IMR-90 (cell line): ENCODE data around the gene CGB1. TPM values are rescaled to one million over a fixed set of nuclear protein-coding genes. Genes with fewer than 3 reads are reported as not detected.

ENCODE experiments used
- ATAC-seq: fragments of 200-7000 bp; cut with Tn5 transposase; 2 replicates; pipeline ENCODE4 v1.9.1; 2020; ENCODE audit warnings: low read depth, mild to moderate bottlenecking, moderate library complexity
- BruUV-seq: library from RNA; stranded (reverse); fragments of 400-500 nt; replicated peaks from 2 replicates; lab custom pipeline; 2021; lab: Mats Ljungman, UMichigan
- CTCF ChIA-PET: fragments of 300-600 bp; formaldehyde crosslinking; extraction: SDS; loops from one replicate; lab custom pipeline; 2021; ENCODE audit warnings: antibody characterized with exemption; lab: Yijun Ruan, JAX
- POLR2A ChIA-PET: fragments of 300-600 bp; sonication (Branson Sonifier 250); formaldehyde crosslinking; loops from one replicate; lab custom pipeline; 2022; ENCODE audit warnings: antibody characterized with exemption; ENCODE audit not compliant: unreplicated experiment; lab: Charles Lee
- DNase-seq: peaks from one replicate; pipeline ENCODE4 v3.0.0; 2013
- H2AFZ ChIP-seq: replicated peaks from 2 replicates; pipeline ENCODE3; 2013; ENCODE audit warnings: low read length, mild to moderate bottlenecking; ENCODE audit not compliant: poor library complexity
- H2AK5ac ChIP-seq: 2 replicates; pipeline ENCODE4 v1.6.1; 2013; ENCODE audit warnings: low read depth, low read length, inconsistent platforms
- H2AK9ac ChIP-seq: replicated peaks from 2 replicates; pipeline ENCODE3; 2013; ENCODE audit warnings: mild to moderate bottlenecking, low read depth, low read length, moderate library complexity; ENCODE audit not compliant: poor library complexity
- H2BK120ac ChIP-seq: 2 replicates; pipeline ENCODE4 v1.6.1; 2013; ENCODE audit warnings: low read depth, low read length, inconsistent platforms
- H2BK15ac ChIP-seq: 3 replicates; pipeline ENCODE4 v1.6.1; 2013; ENCODE audit warnings: low read depth, low read length, inconsistent platforms
- H2BK20ac ChIP-seq: 2 replicates; pipeline ENCODE4 v1.6.1; 2013; ENCODE audit warnings: low read depth, mild to moderate bottlenecking, inconsistent platforms, low read length, moderate library complexity
- H2BK5ac ChIP-seq: 2 replicates; pipeline ENCODE4 v1.6.1; 2013; ENCODE audit warnings: mild to moderate bottlenecking, low read depth, low read length, inconsistent platforms; ENCODE audit not compliant: poor library complexity, severe bottlenecking
- H3K14ac ChIP-seq: replicated peaks from 2 replicates; pipeline ENCODE4 v1.6.1; 2013; ENCODE audit warnings: low read depth, low read length, inconsistent platforms
- H3K18ac ChIP-seq: 2 replicates; pipeline ENCODE4 v1.6.1; 2013; ENCODE audit warnings: low read depth, low read length, control low read depth
- H3K23ac ChIP-seq: 2 replicates; pipeline ENCODE4 v1.6.1; 2013; ENCODE audit warnings: low read depth, low read length, inconsistent platforms
- H3K27ac ChIP-seq: 2 replicates; pipeline ENCODE4 v1.5.1; 2013; ENCODE audit warnings: mild to moderate bottlenecking, control low read depth, low read length; ENCODE audit not compliant: insufficient read depth
- H3K27me3 ChIP-seq: 2 replicates; pipeline ENCODE4 v1.6.1; 2013; ENCODE audit warnings: low read length; ENCODE audit not compliant: control insufficient read depth, insufficient read depth
- H3K36me3 ChIP-seq: 2 replicates; pipeline ENCODE4 v1.6.1; 2013; ENCODE audit warnings: low read length, mixed read lengths; ENCODE audit not compliant: control insufficient read depth, insufficient read depth
- H3K4ac ChIP-seq: 2 replicates; pipeline ENCODE4 v1.6.1; 2013; ENCODE audit warnings: low read depth, low read length, inconsistent platforms
- H3K4me1 ChIP-seq: 2 replicates; pipeline ENCODE4 v1.6.1; 2013; ENCODE audit warnings: low read length, mixed read lengths; ENCODE audit not compliant: control insufficient read depth, insufficient read depth
- H3K4me2 ChIP-seq: 2 replicates; pipeline ENCODE4 v1.6.1; 2013; ENCODE audit warnings: low read depth, mild to moderate bottlenecking, control low read depth, low read length, moderate library complexity
- H3K4me3 ChIP-seq: 2 replicates; pipeline ENCODE4 v1.5.1; 2013; ENCODE audit warnings: low read depth, mild to moderate bottlenecking, control low read depth, low read length, moderate library complexity; ENCODE audit not compliant: insufficient read depth
- H3K56ac ChIP-seq: 2 replicates; pipeline ENCODE4 v1.6.1; 2013; ENCODE audit warnings: low read length, inconsistent platforms; ENCODE audit not compliant: insufficient read depth; ENCODE audit errors: extremely low read depth
- H3K79me1 ChIP-seq, 2 experiments: 2 replicates each; pipeline ENCODE4 v1.6.1; 2013; ENCODE audit warnings: low read length in 2 of 2, inconsistent platforms in 1 of 2, low read depth in 1 of 2
- H3K9ac ChIP-seq: 2 replicates; pipeline ENCODE4 v1.6.1; 2013; ENCODE audit warnings: low read depth, low read length, control low read depth
- H3K9me1 ChIP-seq: 2 replicates; pipeline ENCODE4 v1.6.1; 2013; ENCODE audit warnings: low read length, inconsistent platforms; ENCODE audit not compliant: insufficient read depth
- H3K9me3 ChIP-seq: 2 replicates; pipeline ENCODE4 v1.6.1; 2013; ENCODE audit warnings: low read length; ENCODE audit not compliant: control insufficient read depth, insufficient read depth
- H4K20me1 ChIP-seq: 2 replicates; pipeline ENCODE4 v1.6.1; 2013; ENCODE audit warnings: low read length, inconsistent platforms; ENCODE audit not compliant: insufficient read depth
- H4K5ac ChIP-seq: 2 replicates; pipeline ENCODE4 v1.6.1; 2013; ENCODE audit warnings: mild to moderate bottlenecking, low read depth, low read length, control low read depth
- H4K8ac ChIP-seq, 2 experiments: 2 replicates each; pipeline ENCODE4 v1.6.1; 2013; ENCODE audit warnings: low read depth in 2 of 2, low read length in 2 of 2, control low read depth in 1 of 2, inconsistent platforms in 1 of 2
- H4K91ac ChIP-seq: 2 replicates; pipeline ENCODE4 v1.6.1; 2013; ENCODE audit warnings: low read depth, low read length, inconsistent platforms; ENCODE audit not compliant: insufficient read depth
- BHLHE40 ChIP-seq: fragments of 150-350 bp; IDR thresholded peaks from 2 replicates; pipeline ENCODE4 v1.6.1; 2016; ENCODE audit warnings: mild to moderate bottlenecking, low read depth, low read length
- CEBPB ChIP-seq: IDR thresholded peaks from 2 replicates; pipeline ENCODE4 v1.6.1; 2012; ENCODE audit warnings: low read depth, low read length, improper control_type of control experiment
- CHD1 ChIP-seq: IDR thresholded peaks from 2 replicates; pipeline ENCODE4 v1.6.1; 2012; ENCODE audit warnings: low read depth, low read length, improper control_type of control experiment
- FOS ChIP-seq: fragments of 150-350 bp; IDR thresholded peaks from 2 replicates; pipeline ENCODE4 v1.6.1; 2016; ENCODE audit warnings: low read depth, low read length
- MAFK ChIP-seq: IDR thresholded peaks from 2 replicates; pipeline ENCODE4 v1.6.1; 2012; ENCODE audit warnings: low read depth, low read length, improper control_type of control experiment
- MAZ ChIP-seq: IDR thresholded peaks from 2 replicates; pipeline ENCODE4 v1.6.1; 2012; ENCODE audit warnings: low read depth, mild to moderate bottlenecking, low read length, improper control_type of control experiment, moderate library complexity, borderline replicate concordance
- MXI1 ChIP-seq: IDR thresholded peaks from 2 replicates; pipeline ENCODE4 v1.6.1; 2012; ENCODE audit warnings: low read depth, mild to moderate bottlenecking, low read length, moderate library complexity, borderline replicate concordance
- NFE2L2 ChIP-seq: fragments of 150-350 bp; IDR thresholded peaks from 2 replicates; pipeline ENCODE4 v1.6.1; 2016; ENCODE audit warnings: low read depth, mild to moderate bottlenecking, low read length
- POLR2A ChIP-seq: IDR thresholded peaks from 2 replicates; pipeline ENCODE4 v1.6.1; 2012; ENCODE audit warnings: mild to moderate bottlenecking, low read depth, low read length
- RAD21 ChIP-seq: IDR thresholded peaks from 2 replicates; pipeline ENCODE4 v1.6.1; 2012; ENCODE audit warnings: low read length, improper control_type of control experiment
- RCOR1 ChIP-seq: IDR thresholded peaks from 2 replicates; pipeline ENCODE4 v1.6.1; 2012; ENCODE audit warnings: mild to moderate bottlenecking, low read length, improper control_type of control experiment; ENCODE audit not compliant: insufficient replicate concordance
- RFX5 ChIP-seq: IDR thresholded peaks from 2 replicates; pipeline ENCODE4 v1.8.0; 2012; ENCODE audit warnings: low read depth, mild to moderate bottlenecking, low read length, moderate library complexity
- SMC3 ChIP-seq: fragments of 150-350 bp; IDR thresholded peaks from 2 replicates; pipeline ENCODE4 v1.6.1; 2016; ENCODE audit warnings: low read depth, mild to moderate bottlenecking, antibody characterized with exemption, low read length, moderate library complexity
- WGBS, 2 experiments: methylation state at CpG; one replicate each; pipeline versions ENCODE4 v1.1.5 to v1.1.7; 2013; ENCODE audit warnings: missing lambda C conversion rate in 2 of 2; ENCODE audit not compliant: insufficient read length in 1 of 2; ENCODE audit errors: extremely low coverage in 2 of 2; 5-methylcytosine and 5-hydroxymethylcytosine counted together
- dilution Hi-C: fragments of 300-500 bp; cut with HindIII; formaldehyde crosslinking; loops from one replicate; pipeline ENCODE4 v1.14.3; 2018; ENCODE audit warnings: low sequenced_read_pairs; ENCODE audit not compliant: unreplicated experiment
- in situ Hi-C: fragments of 300-500 bp; cut with MboI; formaldehyde crosslinking; loops from 3 replicates; pipeline ENCODE4 v1.14.3; 2019; ENCODE audit warnings: low sequenced_read_pairs, inconsistent platforms, mixed read lengths
- intact Hi-C: fragments of 100-400 bp; cut with micrococcal nuclease; formaldehyde crosslinking; loops from 2 replicates; pipeline ENCODE4 v1.10.0; 2022
- polyA plus RNA-seq, 3 experiments: library from polyadenylated mRNA; depleted of rRNA; stranded (reverse); fragments of >200 nt; gene quantifications; 2 replicates each; pipeline ENCODE4 v1.2.3, GENCODE V29; 2012; ENCODE audit warnings: low replicate concordance in 1 of 3
- total RNA-seq: library from RNA; depleted of rRNA; stranded (reverse); fragments of >200 nt; gene quantifications from 2 replicates; pipeline ENCODE4 v1.2.3, GENCODE V29; 2012
- TF ChIP-seq, protein P1 (sequence below): fragments of 150-350 bp; IDR thresholded peaks from 2 replicates; pipeline ENCODE4 v1.6.1; 2017; ENCODE audit warnings: mild to moderate bottlenecking, antibody characterized with exemption, low read length, low read depth
- TF ChIP-seq, protein P2 (sequence below): fragments of 150-350 bp; IDR thresholded peaks from 2 replicates; pipeline ENCODE4 v1.6.1; 2016; ENCODE audit warnings: low read depth, mild to moderate bottlenecking, low read length, moderate library complexity, borderline replicate concordance
- TF ChIP-seq, protein P3 (sequence below): conservative IDR thresholded peaks from 2 replicates; pipeline ENCODE4 v1.5.1; 2012; ENCODE audit warnings: mild to moderate bottlenecking, low read depth, low read length, improper control_type of control experiment

The CGB1 gene
- total and polyA plus RNA-seq, 2 of the 4 experiments (the other 2 are of a cell fraction), result not detected

GRCh38 chr19:49070416-49070815 lies 33.7 kb upstream of the CGB1 start:
- BruUV-seq, result no TSS peak
- no peak overlapping the region for H2AFZ ChIP-seq
- no peaks in the 10 kb centered on the region for H3K36me3 ChIP-seq
- peaks cover 18% of the 10 kb centered on the region for H3K9me3 ChIP-seq
- no peaks in the 10 kb centered on the region for H3K79me1 ChIP-seq
- no peak overlapping the region for H3K4ac ChIP-seq
- H4K8ac ChIP-seq, result no peak overlapping the region
- dilution Hi-C loops (no loop called here), in situ Hi-C loops (no loop called here), intact Hi-C loops (loop anchor here (5.0 kb wide), 1 partner anchor 78 kb away; the partner anchor contains the start of genes GYS1 and RUVBL2)
- ATAC-seq, result no peak
- no peak overlapping the region for H3K27ac ChIP-seq
- H2AK9ac ChIP-seq, result no peak overlapping the region
- WGBS, 2 experiments, result 94% methylated on average over 16 of the region's 21 CpGs; no CpG with 5 or more reads in 1 of the 2 experiments
- no peak overlapping the region for H2BK15ac ChIP-seq
- CTCF ChIA-PET, result no interaction called here
- H3K4me1 ChIP-seq, result no peaks in the 10 kb centered on the region
- no peak overlapping the region for H2BK120ac ChIP-seq
- H3K9me1 ChIP-seq, result no peaks in the 10 kb centered on the region
- no peak overlapping the region for H4K5ac ChIP-seq
- no peaks in the 10 kb centered on the region for H4K20me1 ChIP-seq
- no peak for DNase-seq
- no peak overlapping the region for H2BK5ac ChIP-seq
- no peak overlapping the region for H2AK5ac ChIP-seq
- no peak overlapping the region for H3K9ac ChIP-seq
- no peak overlapping the region for H3K14ac ChIP-seq
- H3K56ac ChIP-seq, result no peak overlapping the region
- TF ChIP-seq, protein P1, sequence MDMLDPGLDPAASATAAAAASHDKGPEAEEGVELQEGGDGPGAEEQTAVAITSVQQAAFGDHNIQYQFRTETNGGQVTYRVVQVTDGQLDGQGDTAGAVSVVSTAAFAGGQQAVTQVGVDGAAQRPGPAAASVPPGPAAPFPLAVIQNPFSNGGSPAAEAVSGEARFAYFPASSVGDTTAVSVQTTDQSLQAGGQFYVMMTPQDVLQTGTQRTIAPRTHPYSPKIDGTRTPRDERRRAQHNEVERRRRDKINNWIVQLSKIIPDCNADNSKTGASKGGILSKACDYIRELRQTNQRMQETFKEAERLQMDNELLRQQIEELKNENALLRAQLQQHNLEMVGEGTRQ, result no peak
- TF ChIP-seq MAFK, result no peak
- TF ChIP-seq CEBPB, result no peak
- no peak for TF ChIP-seq SMC3
- TF ChIP-seq CHD1, result no peak
- no peak for TF ChIP-seq RCOR1
- no peak for TF ChIP-seq FOS
- TF ChIP-seq, protein P2, sequence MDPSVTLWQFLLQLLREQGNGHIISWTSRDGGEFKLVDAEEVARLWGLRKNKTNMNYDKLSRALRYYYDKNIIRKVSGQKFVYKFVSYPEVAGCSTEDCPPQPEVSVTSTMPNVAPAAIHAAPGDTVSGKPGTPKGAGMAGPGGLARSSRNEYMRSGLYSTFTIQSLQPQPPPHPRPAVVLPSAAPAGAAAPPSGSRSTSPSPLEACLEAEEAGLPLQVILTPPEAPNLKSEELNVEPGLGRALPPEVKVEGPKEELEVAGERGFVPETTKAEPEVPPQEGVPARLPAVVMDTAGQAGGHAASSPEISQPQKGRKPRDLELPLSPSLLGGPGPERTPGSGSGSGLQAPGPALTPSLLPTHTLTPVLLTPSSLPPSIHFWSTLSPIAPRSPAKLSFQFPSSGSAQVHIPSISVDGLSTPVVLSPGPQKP, result no peak
- TF ChIP-seq RFX5, result no peak
- TF ChIP-seq BHLHE40, result no peak
- TF ChIP-seq POLR2A, result no peak
- TF ChIP-seq, protein P3, sequence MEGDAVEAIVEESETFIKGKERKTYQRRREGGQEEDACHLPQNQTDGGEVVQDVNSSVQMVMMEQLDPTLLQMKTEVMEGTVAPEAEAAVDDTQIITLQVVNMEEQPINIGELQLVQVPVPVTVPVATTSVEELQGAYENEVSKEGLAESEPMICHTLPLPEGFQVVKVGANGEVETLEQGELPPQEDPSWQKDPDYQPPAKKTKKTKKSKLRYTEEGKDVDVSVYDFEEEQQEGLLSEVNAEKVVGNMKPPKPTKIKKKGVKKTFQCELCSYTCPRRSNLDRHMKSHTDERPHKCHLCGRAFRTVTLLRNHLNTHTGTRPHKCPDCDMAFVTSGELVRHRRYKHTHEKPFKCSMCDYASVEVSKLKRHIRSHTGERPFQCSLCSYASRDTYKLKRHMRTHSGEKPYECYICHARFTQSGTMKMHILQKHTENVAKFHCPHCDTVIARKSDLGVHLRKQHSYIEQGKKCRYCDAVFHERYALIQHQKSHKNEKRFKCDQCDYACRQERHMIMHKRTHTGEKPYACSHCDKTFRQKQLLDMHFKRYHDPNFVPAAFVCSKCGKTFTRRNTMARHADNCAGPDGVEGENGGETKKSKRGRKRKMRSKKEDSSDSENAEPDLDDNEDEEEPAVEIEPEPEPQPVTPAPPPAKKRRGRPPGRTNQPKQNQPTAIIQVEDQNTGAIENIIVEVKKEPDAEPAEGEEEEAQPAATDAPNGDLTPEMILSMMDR, result no peak
- no peak for TF ChIP-seq RAD21
- TF ChIP-seq NFE2L2, result no peak
- TF ChIP-seq MXI1, result no peak
- no peak for TF ChIP-seq MAZ
- no peak overlapping the region for H3K23ac ChIP-seq
- H3K18ac ChIP-seq, result no peak overlapping the region
- POLR2A ChIA-PET, result no interaction called here
- H4K91ac ChIP-seq, result no peak overlapping the region
- H3K4me3 ChIP-seq, result no peak overlapping the region
- no peak overlapping the region for H3K4me2 ChIP-seq
- H3K27me3 ChIP-seq, result peaks cover 58% of the 10 kb centered on the region
- H2BK20ac ChIP-seq, result no peak overlapping the region
